Fibroblast of gingiva (primary cell): ENCODE measurements around the gene PTPRN2.

Experiments used
- DNase-seq: peaks from one replicate; pipeline ENCODE4 v3.0.0-alpha.2; 2011; ENCODE audit warnings: low read depth

PTPRN2 gene

DNA sequence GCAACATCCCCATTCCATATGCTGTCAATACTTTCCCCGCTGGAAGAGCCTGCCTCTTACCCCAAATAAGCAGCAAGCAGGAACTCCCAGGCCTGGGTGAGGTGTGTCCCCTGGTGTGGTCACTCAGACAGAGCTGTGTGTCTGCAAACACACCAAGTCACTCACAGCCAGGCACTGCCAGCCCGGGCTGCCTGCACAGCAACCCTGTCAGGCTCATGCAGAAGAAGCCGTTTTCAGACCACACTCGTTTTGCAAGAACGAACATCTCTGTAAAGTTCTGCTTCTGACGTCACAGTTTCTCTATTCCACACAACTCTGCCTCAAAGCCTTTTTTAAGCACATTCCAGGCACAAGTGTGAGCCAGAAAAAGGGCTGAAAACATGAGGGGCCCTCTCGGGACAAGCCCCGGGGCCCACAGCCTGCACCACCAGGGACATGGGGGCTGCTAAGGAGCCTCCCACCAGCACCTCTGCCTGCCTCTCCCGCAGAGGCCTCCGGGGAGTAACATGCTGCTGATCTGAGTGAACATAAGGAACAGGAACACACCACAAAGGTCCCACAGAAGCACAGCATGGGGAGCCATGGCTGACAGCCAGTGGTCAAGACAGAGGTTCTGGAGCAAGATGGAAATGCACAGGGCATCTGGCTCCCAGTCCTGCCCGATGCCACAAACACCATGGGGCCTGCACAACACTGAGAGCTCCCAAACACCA, 11.4 kb downstream of the PTPRN2 start:
- DNase-seq, result no peak

DNA sequence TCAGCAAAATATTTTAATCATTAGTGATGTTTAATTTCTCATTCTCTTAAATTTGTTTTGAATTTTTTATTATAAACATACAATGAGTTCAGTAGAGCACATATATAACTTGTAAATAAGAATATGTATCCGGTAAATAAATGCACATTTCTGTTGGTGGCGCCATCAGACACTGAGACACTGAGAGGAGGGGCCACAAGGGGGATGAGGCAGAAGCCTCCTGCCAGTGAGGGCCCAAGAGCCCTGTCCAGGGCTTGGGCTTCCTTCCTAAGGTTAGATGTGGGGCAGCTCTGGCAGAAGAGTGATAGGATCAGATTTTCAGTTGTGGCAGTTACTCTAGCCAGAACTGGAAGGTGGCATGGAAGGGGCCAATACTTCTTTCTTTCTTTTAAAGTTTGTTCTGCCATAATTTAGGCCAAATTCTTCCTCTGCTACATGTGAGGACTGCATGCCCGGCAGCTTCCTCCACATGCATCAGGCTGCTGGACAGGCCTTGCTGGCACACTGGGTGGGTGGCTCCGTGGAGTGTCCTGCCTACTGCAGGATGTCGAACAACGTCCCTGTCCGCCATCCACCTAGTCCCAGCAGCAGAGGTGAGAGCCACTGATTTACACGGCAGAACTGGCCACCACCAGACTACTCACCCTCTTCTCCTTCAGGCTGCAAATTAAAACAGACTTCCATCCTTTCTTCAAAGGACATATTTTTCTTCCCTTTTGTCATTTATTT, 13.2 kb downstream of the PTPRN2 start:
- no peak for DNase-seq

DNA sequence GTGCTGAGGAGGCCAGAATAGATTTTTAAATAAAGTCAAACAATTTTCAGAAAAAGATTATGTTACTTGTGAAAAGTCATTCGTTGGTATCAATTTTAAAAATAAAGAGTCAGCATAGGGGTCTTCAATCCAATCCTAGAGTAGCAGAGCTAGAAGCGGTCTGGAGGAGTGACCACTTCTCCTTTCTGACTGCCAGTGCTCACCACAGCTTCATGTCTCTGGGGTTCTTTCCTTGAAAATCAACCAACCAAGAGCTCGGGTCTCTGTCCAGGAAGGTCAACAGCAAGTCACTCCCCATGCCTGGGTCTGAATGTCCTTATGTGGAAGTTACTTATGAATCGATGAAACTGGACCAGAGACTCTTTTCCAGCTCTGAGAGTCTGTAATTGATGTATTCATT, 14.3 kb downstream of the PTPRN2 start:
- DNase-seq, result no peak

DNA sequence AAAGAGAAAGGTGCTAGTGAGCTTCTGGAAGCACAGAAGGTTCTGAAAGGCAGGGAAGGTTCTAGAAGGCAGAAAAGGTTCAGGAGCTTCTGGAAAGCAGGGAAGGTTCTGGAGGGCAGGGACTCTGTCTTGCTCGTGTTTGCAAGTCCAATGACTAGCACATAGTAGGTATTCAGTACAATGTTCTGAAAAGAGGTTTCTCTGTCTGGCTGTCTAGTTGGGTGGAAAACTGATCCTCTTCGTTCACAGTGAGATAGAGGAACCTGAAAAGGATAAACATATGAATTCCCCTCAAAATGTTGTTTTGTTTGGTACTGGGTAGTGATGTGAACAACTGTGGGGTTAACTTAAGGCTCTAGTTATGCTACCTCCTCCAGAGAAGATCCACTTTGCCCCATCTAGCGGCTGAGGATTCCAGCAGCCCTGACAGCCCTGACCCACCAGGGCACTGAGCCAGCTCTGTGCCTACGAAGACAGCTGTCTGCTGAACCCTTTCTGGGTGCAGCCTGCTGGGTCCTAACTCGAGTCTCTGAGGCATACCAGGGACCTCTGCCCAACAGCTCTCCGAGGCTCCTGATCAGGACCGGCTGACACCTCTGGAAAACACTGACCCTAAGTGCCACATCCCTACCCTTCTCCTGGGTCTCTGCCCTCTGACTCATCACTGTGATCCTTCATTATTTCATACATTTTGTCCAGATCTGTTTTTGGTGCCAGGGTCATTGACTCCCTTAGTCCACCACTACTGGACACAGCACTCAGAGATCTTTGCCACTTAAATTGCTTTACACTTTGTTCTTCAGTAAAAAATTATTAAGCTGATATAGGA, 15.4 kb downstream of the PTPRN2 start:
- no peak for DNase-seq

DNA sequence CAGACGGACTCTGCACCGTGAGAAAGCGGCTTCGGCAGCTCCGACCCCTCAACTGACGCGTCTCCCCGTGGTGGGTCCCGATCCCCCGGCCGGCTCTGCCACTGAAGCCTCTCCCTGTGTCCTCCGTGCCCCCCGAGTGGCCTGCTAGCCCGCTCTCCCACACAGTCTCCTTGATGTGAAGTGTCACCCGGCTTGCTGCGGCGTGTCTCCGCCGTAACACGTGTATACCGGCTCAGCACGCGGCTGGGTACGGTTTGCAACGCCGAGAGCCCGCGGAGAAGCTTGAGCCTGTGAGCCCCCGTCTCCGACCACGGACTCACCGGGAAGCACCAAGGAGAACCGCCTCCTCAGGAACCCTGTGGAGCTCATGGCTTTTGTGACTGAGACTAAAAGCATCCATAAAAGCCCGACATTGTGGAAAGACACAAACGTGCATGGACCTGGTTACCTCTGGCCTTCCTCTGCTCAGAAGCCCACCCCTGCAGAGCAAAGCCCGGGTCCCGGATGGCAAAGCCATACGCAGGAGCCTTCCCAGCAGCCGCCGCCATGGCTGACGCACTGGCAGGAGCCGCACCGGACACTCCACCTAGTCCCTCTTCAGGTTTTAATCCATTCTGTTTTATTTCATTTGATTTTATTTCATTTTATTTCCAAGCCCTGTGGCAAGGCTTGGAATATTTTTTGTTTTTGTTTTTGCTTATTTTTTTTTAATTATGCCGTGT, 17.0 kb downstream of the PTPRN2 start:
- DNase-seq, result no peak

DNA sequence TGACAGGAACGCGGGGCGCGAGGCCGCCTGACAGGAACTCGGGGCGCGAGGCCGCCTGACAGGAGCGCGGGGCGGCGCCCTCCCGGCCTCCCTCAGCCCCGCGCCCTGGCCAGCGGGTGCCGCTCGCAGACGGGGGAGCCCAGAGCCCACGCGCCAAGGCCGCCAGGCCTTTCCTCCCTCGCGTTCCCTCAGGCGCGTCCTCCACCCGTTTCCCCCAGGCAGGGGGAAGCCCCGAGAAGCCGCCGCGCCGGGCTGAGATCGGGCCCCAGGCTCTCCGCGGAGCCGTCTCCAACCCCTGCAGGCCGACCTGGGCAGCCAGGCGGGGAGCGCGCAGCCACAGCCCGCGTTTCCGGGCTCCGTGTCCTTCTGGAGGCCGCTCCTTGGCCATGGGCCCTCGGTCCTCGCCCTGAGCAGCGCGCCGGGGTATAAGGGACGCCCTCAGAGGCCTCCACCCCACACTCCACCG, 17.7 kb downstream of the PTPRN2 start:
- DNase-seq, result no peak

DNA sequence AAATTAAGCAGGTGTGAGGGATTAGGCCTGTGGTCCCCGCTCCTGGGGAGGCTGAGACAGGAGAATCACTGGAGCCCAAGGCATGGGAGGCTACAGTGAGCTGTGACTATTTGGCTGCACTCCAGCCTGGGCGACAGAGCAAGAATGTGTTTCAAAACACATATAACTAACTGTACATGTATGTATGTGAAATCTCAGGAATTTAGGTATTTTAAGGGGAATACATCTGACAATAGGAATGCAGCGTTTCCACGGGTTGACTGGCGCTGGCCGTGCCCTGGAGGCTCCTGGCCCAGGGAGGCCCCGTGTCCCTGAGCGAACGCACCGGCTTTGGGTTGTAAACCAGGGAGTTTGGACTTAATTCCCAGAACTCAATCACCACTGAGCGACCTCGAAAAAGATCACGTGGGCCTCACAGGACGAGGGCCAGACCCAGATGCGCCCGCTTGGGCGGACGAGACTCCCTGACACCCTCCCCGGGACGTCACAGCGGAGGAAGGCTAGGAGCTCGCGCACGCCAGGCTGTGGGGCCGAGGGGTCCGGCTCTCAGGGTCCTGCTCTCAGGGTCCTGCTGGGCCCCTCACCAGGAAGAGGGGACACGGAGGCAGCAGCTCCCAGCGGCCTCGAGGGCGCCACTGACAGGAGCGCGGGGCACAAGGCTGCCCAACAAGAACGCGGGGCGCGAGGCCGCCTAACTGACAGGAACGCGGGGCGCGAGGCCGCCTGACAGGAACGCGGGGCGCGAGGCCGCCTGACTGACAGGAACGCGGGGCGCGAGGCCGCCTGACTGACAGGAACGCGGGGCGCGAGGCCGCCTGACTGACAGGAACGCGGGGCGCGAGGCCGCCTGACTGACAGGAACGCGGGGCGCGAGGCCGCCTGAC, 18.4 kb downstream of the PTPRN2 start:
- no peak for DNase-seq

DNA sequence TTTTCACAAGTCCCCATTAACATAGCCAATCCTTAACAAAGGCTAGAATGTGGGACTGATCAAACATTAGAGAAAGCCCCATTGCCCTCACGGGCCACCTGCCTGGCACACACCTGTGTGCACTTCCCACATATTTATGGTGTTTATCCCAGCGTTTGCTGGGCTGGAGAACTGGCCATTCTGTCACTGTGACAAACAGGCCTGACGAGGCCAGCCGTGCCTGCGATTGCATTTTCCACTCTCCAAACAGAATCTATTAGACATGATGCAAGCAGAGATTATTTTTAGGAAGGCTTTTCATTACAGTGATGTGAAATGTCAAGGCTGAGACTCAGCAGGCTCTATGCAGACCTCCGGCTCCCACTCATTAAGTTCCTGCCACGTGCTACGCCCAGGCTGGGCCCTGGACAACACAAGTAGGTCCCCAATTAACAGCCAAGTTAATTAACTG, 20.4 kb downstream of the PTPRN2 start:
- DNase-seq, result no peak

DNA sequence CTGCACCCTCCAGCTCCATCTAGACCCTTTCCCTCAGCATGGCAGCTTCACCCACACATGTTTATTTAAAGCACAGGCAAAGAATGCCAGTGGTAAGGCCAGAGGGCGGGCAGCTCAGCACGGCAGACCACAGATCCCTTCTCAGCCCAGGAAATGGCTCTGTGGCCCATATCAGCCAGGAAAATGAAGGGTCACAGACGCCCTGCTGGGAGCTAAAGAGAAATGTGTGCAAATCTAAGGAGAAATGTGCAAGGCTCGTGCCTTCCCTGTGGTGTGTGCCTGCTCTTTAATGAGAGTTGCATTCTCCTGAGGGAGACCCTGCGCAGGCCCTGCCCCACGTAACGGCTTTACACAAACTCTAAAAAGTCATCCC, 23.0 kb downstream of the PTPRN2 start:
- no peak for DNase-seq

DNA sequence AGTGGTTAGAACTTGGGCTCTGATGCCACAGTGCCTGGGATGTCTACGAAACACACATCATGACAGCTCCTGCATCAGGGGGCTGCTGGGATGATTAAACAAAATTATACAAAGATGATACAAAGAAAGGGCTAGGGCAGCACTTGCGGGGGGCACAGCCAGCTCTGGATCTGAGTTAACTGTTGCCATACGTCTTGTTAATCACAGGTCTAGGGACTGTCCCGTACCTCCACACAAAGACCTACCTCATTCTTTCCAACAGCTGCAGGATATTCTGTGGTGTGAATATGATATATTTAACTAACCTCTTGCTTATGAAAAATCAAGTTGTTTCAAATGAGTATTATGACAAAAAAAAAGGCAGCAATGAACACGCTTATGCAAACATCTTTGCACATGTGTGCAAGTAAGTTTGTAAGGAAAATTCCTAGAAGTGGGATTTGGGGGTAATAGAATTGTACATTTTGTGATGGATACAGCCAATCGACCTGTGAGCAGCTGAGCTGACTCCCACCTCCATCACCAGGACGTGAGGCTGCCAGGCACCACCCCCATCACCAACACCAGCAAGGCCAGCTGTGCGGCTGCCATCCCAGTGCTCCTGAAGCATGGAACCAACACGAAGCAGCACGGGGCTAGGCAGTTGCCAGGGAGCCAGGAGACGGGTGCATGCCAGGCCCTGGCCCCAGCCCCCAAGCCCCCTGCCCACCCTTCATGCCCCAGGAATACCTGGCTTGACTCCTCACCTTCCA, 23.5 kb downstream of the PTPRN2 start:
- DNase-seq, result no peak

DNA sequence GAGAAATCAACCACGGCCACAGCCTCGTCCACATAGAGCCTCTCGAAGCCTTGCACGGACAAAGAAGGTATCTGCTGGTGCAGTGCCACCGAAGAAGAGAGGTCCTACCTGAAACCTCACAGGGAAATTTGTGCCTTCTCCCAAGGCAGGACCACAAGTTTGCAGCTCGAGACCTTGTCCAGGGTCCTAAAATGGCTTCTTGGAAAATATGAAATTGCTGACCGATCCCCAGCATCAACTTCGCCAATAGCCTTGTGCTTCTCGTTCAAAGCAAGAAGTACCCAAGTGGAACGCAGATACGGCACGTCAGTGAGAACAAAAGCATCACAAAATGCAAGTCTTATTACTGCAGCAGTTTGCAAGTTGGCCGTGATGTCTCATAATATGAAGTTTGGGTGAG, 24.6 kb downstream of the PTPRN2 start:
- no peak for DNase-seq

DNA sequence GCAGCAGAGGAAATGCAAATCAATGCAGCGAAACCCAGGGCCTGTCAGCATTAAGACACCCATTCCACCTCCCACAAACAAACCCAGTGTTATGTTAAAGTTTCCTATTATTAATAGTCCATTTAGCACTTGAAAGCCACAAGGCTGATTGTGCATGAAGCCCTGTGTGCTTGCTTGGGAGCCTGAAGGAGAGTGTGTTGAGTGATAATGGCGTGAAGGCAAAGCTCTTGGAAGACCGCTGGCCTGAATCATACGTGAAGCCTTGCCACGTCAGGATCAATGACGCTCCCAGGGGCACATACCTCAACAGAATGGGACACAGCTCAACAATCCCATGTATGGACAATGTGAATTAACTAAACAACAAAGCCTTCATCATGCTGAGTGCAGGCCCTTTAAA, 25.1 kb downstream of the PTPRN2 start:
- no peak for DNase-seq

DNA sequence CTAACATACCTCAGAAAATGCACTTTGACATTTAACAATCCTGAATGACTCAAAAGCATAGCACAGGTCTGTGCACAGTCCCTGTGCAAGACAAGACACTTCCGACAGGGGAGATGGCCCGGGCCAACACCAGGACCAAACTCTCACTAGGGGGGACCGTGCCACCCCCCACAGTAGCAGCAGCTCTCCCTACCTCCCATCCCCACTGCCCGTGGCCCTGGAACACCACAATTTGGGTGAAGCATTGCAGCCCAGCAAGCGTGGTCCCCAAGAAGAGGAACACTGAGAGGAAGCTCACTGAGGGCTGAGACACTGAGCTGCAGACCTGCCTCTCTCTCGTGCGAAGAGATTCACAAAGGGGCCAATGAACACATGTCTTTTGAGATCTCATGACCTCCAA, 26.0 kb downstream of the PTPRN2 start:
- no peak for DNase-seq

DNA sequence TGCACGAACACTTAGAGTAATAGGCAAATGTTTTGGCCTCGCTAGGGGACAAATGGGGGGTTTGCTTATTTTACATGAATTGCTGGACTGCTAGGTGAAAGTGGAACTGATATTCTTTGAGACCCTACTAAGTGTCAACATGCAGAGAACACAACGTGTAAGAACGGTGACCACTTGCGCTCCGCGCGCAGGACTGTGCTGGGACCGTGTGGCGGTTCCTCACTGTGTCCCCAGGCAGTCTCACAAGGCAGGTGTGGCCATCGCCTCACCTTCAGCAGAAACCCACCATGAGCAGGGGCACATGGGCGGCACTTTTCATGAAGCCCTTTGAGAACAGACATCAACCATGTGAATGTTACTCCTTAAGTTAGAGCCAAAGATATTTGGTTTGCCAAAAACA, 27.2 kb downstream of the PTPRN2 start:
- no peak for DNase-seq

DNA sequence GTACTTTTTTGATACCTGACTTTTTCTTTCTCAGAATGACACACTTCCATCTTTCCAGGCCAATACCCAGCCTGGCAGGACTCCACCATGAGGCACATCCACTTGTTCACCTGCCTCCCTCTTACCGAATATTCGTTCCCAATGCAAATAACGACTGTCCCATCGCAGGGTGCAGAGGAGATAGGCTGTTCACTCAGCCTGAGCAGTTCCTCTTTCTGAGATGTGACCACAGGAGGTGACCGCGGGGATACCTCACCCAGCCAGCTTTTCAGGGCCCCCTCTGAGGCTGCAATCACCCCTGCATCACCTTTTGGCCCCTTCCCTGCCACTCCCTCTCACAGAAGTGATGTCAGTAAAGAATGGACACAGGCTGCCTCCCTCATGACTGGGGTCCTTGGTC, 28.3 kb downstream of the PTPRN2 start:
- DNase-seq, result no peak

DNA sequence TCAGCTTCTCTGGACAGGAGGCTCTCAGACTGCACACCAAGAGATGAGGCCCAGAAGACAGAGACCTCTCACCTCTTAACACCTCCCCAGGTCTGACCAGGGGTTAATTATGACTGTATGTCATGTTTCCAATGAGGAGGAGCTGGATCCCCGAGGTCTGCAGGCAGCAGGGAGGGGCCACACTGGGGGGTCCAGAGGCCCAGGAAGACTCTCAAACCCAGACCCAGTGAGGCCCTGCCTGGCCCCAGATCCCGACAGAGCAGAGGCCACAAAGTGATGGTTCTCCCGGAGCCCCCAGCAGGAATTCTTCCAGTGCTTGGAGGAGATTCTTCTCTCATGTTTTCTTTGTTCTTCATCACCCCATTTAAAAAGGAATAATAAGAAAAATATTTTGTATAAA, 28.8 kb downstream of the PTPRN2 start:
- no peak for DNase-seq

DNA sequence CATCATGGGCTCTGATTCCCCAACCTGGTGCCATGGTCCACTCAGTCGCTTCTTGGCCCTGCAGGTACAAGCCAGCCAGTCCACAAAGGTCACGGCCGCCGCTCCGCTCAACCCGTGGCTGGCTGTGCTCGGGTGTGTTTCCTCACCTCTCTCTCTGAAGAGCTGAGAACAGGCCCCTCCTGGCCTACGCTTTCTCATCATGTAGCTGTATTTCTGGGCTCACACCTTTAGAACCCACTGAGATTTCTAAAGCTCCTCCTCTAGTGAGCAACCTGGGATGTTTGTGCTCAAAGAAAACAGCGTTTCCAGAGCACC, 30.2 kb downstream of the PTPRN2 start:
- no peak for DNase-seq

DNA sequence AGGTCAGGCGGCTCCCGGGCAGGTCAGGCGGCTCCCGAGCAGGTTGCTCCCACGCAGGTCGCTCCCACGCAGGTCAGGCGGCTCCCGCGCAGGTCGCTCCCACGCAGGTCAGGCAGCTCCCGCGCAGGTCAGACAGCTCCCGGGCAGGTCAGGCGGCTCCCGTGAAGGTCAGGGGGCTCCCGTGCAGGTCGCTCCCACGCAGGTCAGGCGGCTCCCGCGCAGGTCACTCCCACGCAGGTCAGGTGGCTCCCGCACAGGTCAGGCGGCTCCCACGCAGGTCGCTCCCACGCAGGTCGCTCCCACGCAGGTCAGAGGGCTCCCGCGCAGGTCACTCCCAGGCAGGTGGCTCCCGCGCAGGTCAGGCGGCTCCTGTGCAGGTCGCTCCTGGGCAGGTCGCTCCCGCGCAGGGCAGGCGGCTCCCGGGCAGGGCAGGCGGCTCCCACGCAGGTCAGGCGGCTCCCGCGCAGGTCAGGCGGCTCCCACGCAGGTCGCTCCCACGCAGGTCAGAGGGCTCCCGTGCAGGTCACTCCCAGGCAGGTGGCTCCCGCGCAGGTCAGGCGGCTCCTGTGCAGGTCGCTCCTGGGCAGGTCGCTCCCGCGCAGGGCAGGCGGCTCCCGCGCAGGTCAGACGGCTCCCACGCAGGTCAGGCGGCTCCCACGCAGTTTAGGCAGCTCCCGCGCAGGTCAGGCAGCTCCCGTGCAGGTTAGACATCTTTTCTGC, 30.7 kb downstream of the PTPRN2 start:
- DNase-seq, result no peak

DNA sequence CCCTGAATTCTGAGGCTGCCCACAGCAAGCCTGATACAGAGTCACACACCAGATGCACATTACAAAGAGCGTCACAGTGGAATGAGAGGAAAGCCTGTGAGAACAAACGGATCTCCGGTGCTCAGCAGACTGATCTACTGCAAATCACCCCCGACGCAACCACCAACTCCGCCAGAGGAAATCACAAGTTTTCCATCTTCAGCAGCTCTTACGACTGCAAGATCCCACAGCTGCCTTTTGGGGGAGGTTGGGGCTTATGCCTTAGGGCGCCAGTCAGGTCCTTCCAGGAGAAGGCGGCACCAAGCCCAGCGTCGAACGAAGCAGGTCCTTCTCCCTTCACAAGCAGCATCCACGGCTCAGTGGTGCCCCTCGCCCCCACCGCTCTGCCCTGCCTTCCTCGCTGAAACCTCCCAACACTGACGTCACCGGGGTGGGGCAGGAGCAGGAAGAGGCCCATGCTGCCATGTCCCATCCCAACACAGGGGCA, 32.5 kb downstream of the PTPRN2 start:
- no peak for DNase-seq
